K562 (cell line): ENCODE data around the gene SHBG. TPM values are rescaled to one million over a fixed set of nuclear protein-coding genes. Genes with fewer than 3 reads are reported as not detected.

Experiments used
- ATAC-seq: fragments of 200-7000 bp; cut with Tn5 transposase; 3 replicates; pipeline ENCODE4 v1.9.1; 2020; ENCODE audit warnings: moderate library complexity
- BruUV-seq: library from RNA; stranded (reverse); fragments of 400-500 nt; replicated peaks from 2 replicates; lab custom pipeline; 2021; lab: Mats Ljungman, UMichigan
- CTCF ChIA-PET: fragments of 300-600 bp; formaldehyde crosslinking; extraction: SDS; loops from one replicate; lab custom pipeline; 2021; ENCODE audit warnings: low intra/inter-chr PET ratio; lab: Yijun Ruan, JAX
- POLR2A ChIA-PET: fragments of 300-600, 350-650 bp; sonication (Branson Sonifier 250); formaldehyde crosslinking; extraction: SDS; loops from one replicate; lab custom pipeline; 2021; ENCODE audit warnings: antibody characterized with exemption, inconsistent platforms; lab: Yijun Ruan, JAX
- DNase-seq, 4 experiments: peaks; one replicate each; pipeline versions ENCODE4 v3.0.0 to v3.0.0-alpha.2; 2011 to 2018; ENCODE audit warnings: low spot score in 3 of 4, mixed read lengths in 3 of 4; ENCODE audit errors: extremely low read depth in 1 of 4
- FAIRE-seq: peaks from 2 replicates; lab custom pipeline; 2011; peaks lifted over from hg19 to GRCh38; lab: Jason Lieb, UNC
- H2AFZ ChIP-seq: 2 replicates; pipeline ENCODE4 v1.6.0; 2011; ENCODE audit warnings: low read depth, low read length, control low read depth, inconsistent platforms
- H3K27ac ChIP-seq: fragments of 200-600 bp; 3 replicates; pipeline ENCODE4 v1.8.0; 2011; ENCODE audit warnings: low read depth, mild to moderate bottlenecking, control low read depth, inconsistent platforms, low read length, moderate library complexity, mixed read lengths; ENCODE audit errors: extremely low read depth
- H3K27me3 ChIP-seq, 2 experiments: fragments of 300-600 bp in 1 of 2; 2 replicates in 1 of 2; 3 replicates in 1 of 2; pipeline versions ENCODE4 v1.6.0 to v1.8.0; 2011; ENCODE audit warnings: inconsistent platforms in 2 of 2, low read length in 2 of 2, mild to moderate bottlenecking in 1 of 2, mixed read lengths in 1 of 2, moderate library complexity in 1 of 2; ENCODE audit not compliant: control insufficient read depth in 2 of 2, insufficient read depth in 2 of 2
- H3K36me3 ChIP-seq: fragments of 300-600 bp; 3 replicates; pipeline ENCODE4 v1.8.0; 2011; ENCODE audit warnings: mild to moderate bottlenecking, low read length, inconsistent platforms; ENCODE audit not compliant: control insufficient read depth, insufficient read depth
- H3K4me1 ChIP-seq, 2 experiments: fragments of 200-600 bp in 1 of 2; replicated peaks in 1 of 2; 2 replicates in 1 of 2; 3 replicates in 1 of 2; pipeline versions ENCODE4 v1.5.1 to v1.8.0; 2011; ENCODE audit warnings: inconsistent platforms in 2 of 2, low read length in 2 of 2, mild to moderate bottlenecking in 1 of 2, mixed read lengths in 1 of 2, moderate library complexity in 1 of 2; ENCODE audit not compliant: control insufficient read depth in 2 of 2, insufficient read depth in 2 of 2
- H3K4me2 ChIP-seq: 2 replicates; pipeline ENCODE4 v1.6.1; 2011; ENCODE audit warnings: low read length, control low read depth, inconsistent platforms, mixed read lengths; ENCODE audit not compliant: insufficient read depth
- H3K4me3 ChIP-seq: fragments of 200-600 bp; sonication (generic), shearing (Covaris generic); 2 replicates; pipeline ENCODE4 v1.5.1; 2016; ENCODE audit warnings: control low read depth, inconsistent platforms
- H3K79me2 ChIP-seq: fragments of 200-600 bp; 3 replicates; pipeline ENCODE4 v1.8.0; 2011; ENCODE audit warnings: low read length, inconsistent platforms; ENCODE audit not compliant: control insufficient read depth, insufficient read depth
- H3K9ac ChIP-seq, 2 experiments: 2 replicates each; pipeline versions ENCODE4 v1.6.0 to v1.6.1; 2011; ENCODE audit warnings: low read depth in 2 of 2, low read length in 2 of 2, control low read depth in 1 of 2, inconsistent platforms in 1 of 2, mild to moderate bottlenecking in 1 of 2, mixed read lengths in 1 of 2; ENCODE audit not compliant: insufficient read depth in 1 of 2
- H3K9me1 ChIP-seq: one replicate; pipeline ENCODE4 v1.6.0; 2011; ENCODE audit warnings: inconsistent platforms, mild to moderate bottlenecking, low read length, moderate library complexity; ENCODE audit not compliant: control insufficient read depth, insufficient read depth
- H3K9me3 ChIP-seq: replicated peaks from 2 replicates; pipeline ENCODE4 v1.5.1; 2011; ENCODE audit warnings: low read depth, low read length, inconsistent platforms; ENCODE audit not compliant: control insufficient read depth, insufficient read depth
- H4K20me1 ChIP-seq: replicated peaks from 2 replicates; pipeline ENCODE4 v1.6.1; 2011; ENCODE audit warnings: low read length, inconsistent platforms, mixed read lengths; ENCODE audit not compliant: control insufficient read depth, insufficient read depth
- BRD9 ChIP-seq: fragments of 450-650 bp; IDR thresholded peaks from 2 replicates; pipeline ENCODE4 v1.6.1; 2018; ENCODE audit warnings: low read depth; ENCODE audit not compliant: partially characterized antibody
- IRF9 ChIP-seq: fragments of 450-650 bp; IDR thresholded peaks from 2 replicates; pipeline ENCODE4 v1.6.1; 2016; ENCODE audit warnings: missing biosample characterization, missing genetic modification characterization
- MLX ChIP-seq, 2 experiments: fragments of 450-650 bp in 1 of 2; sonication (generic) in 1 of 2; formaldehyde crosslinking; conservative IDR thresholded peaks; 2 replicates each; pipeline versions ENCODE4 v1.4.0 to v1.8.1; 2020 to 2022; ENCODE audit warnings: mild to moderate bottlenecking in 1 of 2, missing genetic modification reagents in 1 of 2
- NCOA4 ChIP-seq: fragments of 450-650 bp; IDR thresholded peaks from 2 replicates; pipeline ENCODE4 v1.6.1; 2018; ENCODE audit warnings: mild to moderate bottlenecking; ENCODE audit not compliant: partially characterized antibody
- NFIC ChIP-seq: fragments of 450-650 bp; IDR thresholded peaks from 2 replicates; pipeline ENCODE4 v1.6.1; 2017; ENCODE audit warnings: mild to moderate bottlenecking, inconsistent platforms
- PHF21A ChIP-seq: fragments of 450-650 bp; IDR thresholded peaks from 2 replicates; pipeline ENCODE4 v1.6.1; 2017; ENCODE audit warnings: low read depth, borderline replicate concordance
- SMAD2 ChIP-seq: fragments of 150-350 bp; IDR thresholded peaks from 2 replicates; pipeline ENCODE4 v1.6.1; 2014; ENCODE audit warnings: low read depth, mild to moderate bottlenecking, low read length
- TRIM25 ChIP-seq: fragments of 450-650 bp; IDR thresholded peaks from 2 replicates; pipeline ENCODE4 v1.7.0; 2016; ENCODE audit warnings: borderline replicate concordance
- WGBS: fragments of 100-300 bp; shearing (Covaris generic); methylation state at CpG from one replicate; pipeline ENCODE4 v1.1.6; 2016; ENCODE audit warnings: low coverage, mixed read lengths; ENCODE audit not compliant: insufficient coverage; ENCODE audit errors: missing lambda C conversion rate; 5-methylcytosine and 5-hydroxymethylcytosine counted together
- in situ Hi-C: fragments of 300-500 bp; cut with MboI; formaldehyde crosslinking; loops from 4 replicates; pipeline ENCODE4 v1.15.0; 2018; ENCODE audit warnings: inconsistent platforms, mixed read lengths
- intact Hi-C: fragments of 100-400 bp; cut with micrococcal nuclease; formaldehyde crosslinking; loops from 2 replicates; pipeline ENCODE4 v1.14.2; 2022
- polyA plus RNA-seq, 8 experiments: library from polyadenylated mRNA; depleted of rRNA in 4 of 8; stranded (reverse) in 5 of 8; unstranded in 3 of 8; fragments of >200 nt; fragmentation: Nextera tagmentation in 2 of 8; fragmentation: Illumina TruSeq in 1 of 8; extraction: Ambion mirVana in 2 of 8; extraction: Trizol in 1 of 8; gene quantifications; 2 replicates each; pipeline versions ENCODE4 v1.2.1 to v1.2.3, GENCODE V29; 2011 to 2014; ENCODE audit warnings: inconsistent platforms in 1 of 8, missing spikeins in 1 of 8
- total RNA-seq, 7 experiments: library from RNA; depleted of rRNA in 6 of 7; stranded (reverse); fragments of >200 nt in 6 of 7; fragmentation: Illumina TruSeq in 2 of 7; extraction: Trizol in 2 of 7; gene quantifications; 2 replicates each; pipeline versions ENCODE4 v1.2.1 to v1.2.3, GENCODE V29; 2011 to 2021; ENCODE audit warnings: low replicate concordance in 1 of 7
- TF ChIP-seq, protein P1 (sequence below): sonication (generic); formaldehyde crosslinking; IDR thresholded peaks from 2 replicates; pipeline ENCODE4 v1.8.0; 2023; ENCODE audit warnings: missing genetic modification reagents, mild to moderate bottlenecking, borderline replicate concordance
- TF ChIP-seq, protein P2 (sequence below): fragments of 250-450 bp; sonication (Bioruptor Pico); IDR thresholded peaks from 2 replicates; pipeline ENCODE4 v1.8.0; 2021; ENCODE audit warnings: moderate library complexity, mild to moderate bottlenecking, inconsistent platforms

Gene SHBG
- total and polyA plus RNA-seq, 9 of the 15 experiments (the other 6 are each of a cell fraction or from before 2014, with no cell fraction given): not detected

GRCh38 chr17:7593296-7593695, 36.6 kb upstream of the SHBG start:
- Histone ChIP-seq H3K4me3 (no peak overlapping the region), H3K27me3 (no peaks in the 10 kb centered on the region), H3K79me2 (peaks cover 8% of the 10 kb centered on the region; the same call in 1 of the 3 replicates), H2AFZ (no peak overlapping the region), H4K20me1 (no peaks in the 10 kb centered on the region), H3K9me3 (no peaks in the 10 kb centered on the region), H3K36me3 (peaks cover 85% of the 10 kb centered on the region; the same call in 2 of the 3 replicates), H3K4me1 (peaks cover 4 to 18% of the 10 kb centered on the region in 2 experiments; a peak in 2 of 5 replicates), H3K9ac (no peak overlapping the region), H3K9me1 (no peaks in the 10 kb centered on the region), H3K4me2 (no peak overlapping the region), H3K27ac (no peak overlapping the region)
- FAIRE-seq (no peak), ATAC-seq (no peak), DNase-seq (no peak)
- 78% methylated on average over 3 of the region's 12 CpGs for WGBS
- ChIA-PET CTCF (no interaction called here), POLR2A (interaction anchor here (0.6 to 1.5 kb wide), 2 partner anchors 9 kb away, joined by 4 read pairs; partner anchors contain the start of gene MPDU1)
- BruUV-seq: no TSS peak
- TF ChIP-seq NCOA4: no peak
- no peak for TF ChIP-seq SMAD2
- TF ChIP-seq, protein P1, sequence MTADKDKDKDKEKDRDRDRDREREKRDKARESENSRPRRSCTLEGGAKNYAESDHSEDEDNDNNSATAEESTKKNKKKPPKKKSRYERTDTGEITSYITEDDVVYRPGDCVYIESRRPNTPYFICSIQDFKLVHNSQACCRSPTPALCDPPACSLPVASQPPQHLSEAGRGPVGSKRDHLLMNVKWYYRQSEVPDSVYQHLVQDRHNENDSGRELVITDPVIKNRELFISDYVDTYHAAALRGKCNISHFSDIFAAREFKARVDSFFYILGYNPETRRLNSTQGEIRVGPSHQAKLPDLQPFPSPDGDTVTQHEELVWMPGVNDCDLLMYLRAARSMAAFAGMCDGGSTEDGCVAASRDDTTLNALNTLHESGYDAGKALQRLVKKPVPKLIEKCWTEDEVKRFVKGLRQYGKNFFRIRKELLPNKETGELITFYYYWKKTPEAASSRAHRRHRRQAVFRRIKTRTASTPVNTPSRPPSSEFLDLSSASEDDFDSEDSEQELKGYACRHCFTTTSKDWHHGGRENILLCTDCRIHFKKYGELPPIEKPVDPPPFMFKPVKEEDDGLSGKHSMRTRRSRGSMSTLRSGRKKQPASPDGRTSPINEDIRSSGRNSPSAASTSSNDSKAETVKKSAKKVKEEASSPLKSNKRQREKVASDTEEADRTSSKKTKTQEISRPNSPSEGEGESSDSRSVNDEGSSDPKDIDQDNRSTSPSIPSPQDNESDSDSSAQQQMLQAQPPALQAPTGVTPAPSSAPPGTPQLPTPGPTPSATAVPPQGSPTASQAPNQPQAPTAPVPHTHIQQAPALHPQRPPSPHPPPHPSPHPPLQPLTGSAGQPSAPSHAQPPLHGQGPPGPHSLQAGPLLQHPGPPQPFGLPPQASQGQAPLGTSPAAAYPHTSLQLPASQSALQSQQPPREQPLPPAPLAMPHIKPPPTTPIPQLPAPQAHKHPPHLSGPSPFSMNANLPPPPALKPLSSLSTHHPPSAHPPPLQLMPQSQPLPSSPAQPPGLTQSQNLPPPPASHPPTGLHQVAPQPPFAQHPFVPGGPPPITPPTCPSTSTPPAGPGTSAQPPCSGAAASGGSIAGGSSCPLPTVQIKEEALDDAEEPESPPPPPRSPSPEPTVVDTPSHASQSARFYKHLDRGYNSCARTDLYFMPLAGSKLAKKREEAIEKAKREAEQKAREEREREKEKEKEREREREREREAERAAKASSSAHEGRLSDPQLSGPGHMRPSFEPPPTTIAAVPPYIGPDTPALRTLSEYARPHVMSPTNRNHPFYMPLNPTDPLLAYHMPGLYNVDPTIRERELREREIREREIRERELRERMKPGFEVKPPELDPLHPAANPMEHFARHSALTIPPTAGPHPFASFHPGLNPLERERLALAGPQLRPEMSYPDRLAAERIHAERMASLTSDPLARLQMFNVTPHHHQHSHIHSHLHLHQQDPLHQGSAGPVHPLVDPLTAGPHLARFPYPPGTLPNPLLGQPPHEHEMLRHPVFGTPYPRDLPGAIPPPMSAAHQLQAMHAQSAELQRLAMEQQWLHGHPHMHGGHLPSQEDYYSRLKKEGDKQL (CRISPR knock-in tag): no peak
- TF ChIP-seq NFIC: no peak
- no peak for TF ChIP-seq BRD9
- TF ChIP-seq TRIM25: no peak
- no peak for TF ChIP-seq PHF21A
- TF ChIP-seq IRF9 (tag): no peak
- no peak for TF ChIP-seq MLX (CRISPR knock-in tag; conservative IDR thresholded peaks at IDR 0.05)
- TF ChIP-seq, protein P2, sequence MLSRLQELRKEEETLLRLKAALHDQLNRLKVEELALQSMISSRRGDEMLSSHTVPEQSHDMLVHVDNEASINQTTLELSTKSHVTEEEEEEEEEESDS (CRISPR knock-in tag): no peak
- in situ Hi-C loops: no loop called here
- intact Hi-C loops: no loop called here
